Natural killer cell (primary cell): ENCODE data around the gene CYB561. TPM values are rescaled to one million over a fixed set of nuclear protein-coding genes. Genes with fewer than 3 reads are reported as not detected.

Source experiments
- ATAC-seq, 3 donors: fragments of 150-1000 bp in 2 of 3; fragments of 200-7000 bp in 1 of 3; cut with Tn5 transposase; 1 replicate in 1 of 3; 2 replicates in 2 of 3; pipeline ENCODE4 v1.10.0; 2021; ENCODE audit warnings: mild to moderate bottlenecking in 2 of 3, moderate library complexity in 2 of 3
- DNase-seq, 2 donors: peaks; one replicate each; pipeline versions ENCODE4 v3.0.0 to v3.0.0-alpha.2; 2013 to 2021; ENCODE audit warnings: mixed read lengths in 1 of 2
- H3K27ac ChIP-seq: one replicate; pipeline ENCODE4 v1.5.1; 2013; ENCODE audit warnings: mild to moderate bottlenecking, low read length
- H3K27me3 ChIP-seq: one replicate; pipeline ENCODE4 v1.6.1; 2013; ENCODE audit warnings: low read length; ENCODE audit not compliant: control insufficient read depth, insufficient read depth
- H3K36me3 ChIP-seq: one replicate; pipeline ENCODE4 v1.6.1; 2013; ENCODE audit warnings: low read length; ENCODE audit not compliant: control insufficient read depth, insufficient read depth
- H3K4me1 ChIP-seq: one replicate; pipeline ENCODE4 v1.6.1; 2013; ENCODE audit warnings: low read length; ENCODE audit not compliant: control insufficient read depth, insufficient read depth
- H3K4me3 ChIP-seq: one replicate; pipeline ENCODE4 v1.5.1; 2013; ENCODE audit warnings: low read length
- H3K9me3 ChIP-seq: one replicate; pipeline ENCODE4 v1.6.1; 2013; ENCODE audit warnings: low read length; ENCODE audit not compliant: control insufficient read depth, insufficient read depth
- H3K27ac Mint-ChIP-seq, 2 donors: one replicate each; pipeline ENCODE4 v1.8.0; 2022; ENCODE audit warnings: mild to moderate bottlenecking in 2 of 2, mixed read lengths in 2 of 2, moderate library complexity in 1 of 2
- H3K27me3 Mint-ChIP-seq, 2 donors: one replicate each; pipeline ENCODE4 v1.8.0; 2022; ENCODE audit warnings: low read depth in 2 of 2, mixed read lengths in 2 of 2
- H3K36me3 Mint-ChIP-seq: one replicate; pipeline ENCODE4 v1.8.0; 2022; ENCODE audit warnings: mixed read lengths
- H3K4me1 Mint-ChIP-seq, 2 donors: one replicate each; pipeline ENCODE4 v1.8.0; 2022; ENCODE audit warnings: mixed read lengths in 2 of 2
- H3K4me3 Mint-ChIP-seq: one replicate; pipeline ENCODE4 v1.8.0; 2022; ENCODE audit warnings: mild to moderate bottlenecking, moderate library complexity, mixed read lengths
- H3K9me3 Mint-ChIP-seq, 2 donors: one replicate each; pipeline ENCODE4 v1.8.0; 2022; ENCODE audit warnings: mixed read lengths in 2 of 2
- WGBS: methylation state at CpG from one replicate; pipeline ENCODE4 v1.1.7; 2013; ENCODE audit warnings: missing lambda C conversion rate; ENCODE audit not compliant: insufficient coverage; 5-methylcytosine and 5-hydroxymethylcytosine counted together
- intact Hi-C: fragments of 100-400 bp; cut with micrococcal nuclease; formaldehyde crosslinking; loops from one replicate; pipeline ENCODE4 v1.14.2; 2022
- total RNA-seq, 4 donors: library from RNA; stranded (reverse); fragments of 120-200 nt in 1 of 4; gene quantifications; one replicate each; pipeline versions ENCODE4 v1.2.3 to v1.2.4, GENCODE V29; 2013 to 2022
- TF ChIP-seq, protein P1 (sequence below): fragments of 200-600 bp; IDR thresholded peaks from one replicate; pipeline ENCODE4 v1.8.0; 2022; ENCODE audit warnings: antibody characterized with exemption

CYB561 gene
- total RNA-seq, 3 donors from 2014 or later (not counting 1 experiment from before 2014, with no cell fraction given): 16.3 to 19.3 (median 19.2) TPM

DNA sequence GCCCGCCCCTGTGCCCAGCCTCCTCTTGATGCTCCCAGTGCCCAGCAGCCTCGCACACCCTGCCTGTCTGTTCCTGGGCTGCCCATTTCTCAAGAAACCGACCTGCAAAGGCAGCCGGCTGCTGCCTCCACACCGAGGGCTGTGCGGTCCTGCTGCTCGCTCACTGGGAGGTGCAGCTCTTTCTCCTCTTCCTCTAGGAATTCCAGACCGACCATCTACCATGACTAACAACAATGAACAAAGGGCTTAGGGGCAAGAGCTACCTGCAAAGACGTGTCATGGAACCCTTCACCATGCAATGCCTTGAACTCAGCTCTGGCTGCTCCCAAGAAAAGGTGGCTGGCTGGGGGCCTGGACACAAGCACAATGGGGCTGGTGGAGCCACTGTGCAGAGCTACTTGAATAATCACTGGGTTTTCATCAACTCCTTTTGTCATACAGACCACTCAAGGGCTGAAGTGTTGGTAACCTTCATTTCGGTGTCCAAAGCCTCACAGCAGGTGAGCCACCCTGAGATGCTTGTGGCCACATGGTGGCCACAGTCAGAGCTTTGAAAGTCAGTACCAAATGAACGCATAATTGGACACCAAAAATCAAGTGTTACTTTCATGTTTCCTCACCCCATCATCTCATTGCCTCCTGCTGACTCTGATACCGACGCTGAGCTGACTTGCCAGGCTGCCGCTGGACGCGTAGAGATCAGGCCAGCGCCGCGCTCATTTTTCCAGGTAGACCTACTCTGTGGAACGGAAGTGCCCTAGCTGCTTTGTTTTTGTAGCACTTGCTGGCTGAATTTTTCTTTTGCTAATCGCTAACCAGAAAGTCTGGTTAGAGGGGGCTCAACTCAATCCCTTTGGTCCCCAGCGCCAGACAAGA lies 19.8 kb downstream of the CYB561 start:
- Histone ChIP-seq H3K4me3 (no peak overlapping the region), H3K4me1 (peaks cover 16% of the 10 kb centered on the region), H3K36me3 (peaks cover under 1% of the 10 kb centered on the region), H3K27me3 (no peaks in the 10 kb centered on the region), H3K9me3 (no peaks in the 10 kb centered on the region), H3K27ac (no peak overlapping the region)
- WGBS: 91% methylated on average over 21 of the region's 22 CpGs
- no peaks in the 10 kb centered on the region for H3K36me3 Mint-ChIP-seq
- H3K4me3 Mint-ChIP-seq: no peak overlapping the region
- peaks cover 2 to 10% of the 10 kb centered on the region in 2 donors for H3K4me1 Mint-ChIP-seq
- TF ChIP-seq, protein P1, sequence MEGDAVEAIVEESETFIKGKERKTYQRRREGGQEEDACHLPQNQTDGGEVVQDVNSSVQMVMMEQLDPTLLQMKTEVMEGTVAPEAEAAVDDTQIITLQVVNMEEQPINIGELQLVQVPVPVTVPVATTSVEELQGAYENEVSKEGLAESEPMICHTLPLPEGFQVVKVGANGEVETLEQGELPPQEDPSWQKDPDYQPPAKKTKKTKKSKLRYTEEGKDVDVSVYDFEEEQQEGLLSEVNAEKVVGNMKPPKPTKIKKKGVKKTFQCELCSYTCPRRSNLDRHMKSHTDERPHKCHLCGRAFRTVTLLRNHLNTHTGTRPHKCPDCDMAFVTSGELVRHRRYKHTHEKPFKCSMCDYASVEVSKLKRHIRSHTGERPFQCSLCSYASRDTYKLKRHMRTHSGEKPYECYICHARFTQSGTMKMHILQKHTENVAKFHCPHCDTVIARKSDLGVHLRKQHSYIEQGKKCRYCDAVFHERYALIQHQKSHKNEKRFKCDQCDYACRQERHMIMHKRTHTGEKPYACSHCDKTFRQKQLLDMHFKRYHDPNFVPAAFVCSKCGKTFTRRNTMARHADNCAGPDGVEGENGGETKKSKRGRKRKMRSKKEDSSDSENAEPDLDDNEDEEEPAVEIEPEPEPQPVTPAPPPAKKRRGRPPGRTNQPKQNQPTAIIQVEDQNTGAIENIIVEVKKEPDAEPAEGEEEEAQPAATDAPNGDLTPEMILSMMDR: no peak
- DNase-seq (peak in 1 of 2 donors; percentile 6), ATAC-seq (no peak)
- H3K9me3 Mint-ChIP-seq: no peaks in the 10 kb centered on the region
- intact Hi-C loops: loop anchor here (5.0 kb wide), 1 partner anchor 281 kb away; no protein-coding TSS in a partner anchor
- no peak overlapping the region for H3K27ac Mint-ChIP-seq
- H3K27me3 Mint-ChIP-seq: no peaks in the 10 kb centered on the region

DNA sequence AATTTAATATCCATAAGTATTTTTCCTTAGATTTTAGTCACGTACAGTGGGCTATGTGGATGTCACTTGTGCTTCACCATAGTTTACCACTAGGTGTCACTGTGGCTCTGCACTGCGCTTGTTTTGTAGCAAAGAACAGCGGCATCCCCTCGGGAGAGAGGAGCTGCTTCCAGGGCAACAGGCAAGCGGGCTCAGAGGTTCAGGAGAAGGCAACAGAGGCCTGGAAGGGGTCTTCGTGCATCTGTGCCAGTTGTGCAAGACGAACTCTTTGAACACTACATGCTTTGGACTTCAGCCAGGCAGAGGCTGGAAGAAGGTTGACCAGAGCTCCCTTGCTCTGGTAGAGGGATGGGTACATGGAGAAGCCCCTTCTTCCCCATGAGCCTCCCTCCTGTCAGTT lies 20.6 kb downstream of the CYB561 start:
- H3K36me3 Mint-ChIP-seq: no peaks in the 10 kb centered on the region
- no peaks in the 10 kb centered on the region for H3K9me3 Mint-ChIP-seq
- H3K4me3 Mint-ChIP-seq: no peak overlapping the region
- ATAC-seq: peak; percentile 78 to 97 (median 93)
- no peak overlapping the region for H3K27ac ChIP-seq
- 5% methylated on average over 7 of the region's 7 CpGs for WGBS
- DNase-seq: peak; percentile 57 to 89
- no peak overlapping the region for H3K4me3 ChIP-seq
- H3K27me3 Mint-ChIP-seq: no peaks in the 10 kb centered on the region
- H3K36me3 ChIP-seq: peaks cover 2% of the 10 kb centered on the region
- no peak overlapping the region for H3K27ac Mint-ChIP-seq
- H3K27me3 ChIP-seq: no peaks in the 10 kb centered on the region
- TF ChIP-seq, protein P1: peak; percentile 98
- intact Hi-C loops: loop anchor here (1.0 to 5.0 kb wide), 3 partner anchors 54 to 282 kb away; no protein-coding TSS in a partner anchor
- H3K4me1 Mint-ChIP-seq: peaks cover 6 to 13% of the 10 kb centered on the region in 2 donors
- H3K9me3 ChIP-seq: no peaks in the 10 kb centered on the region
- peaks cover 16% of the 10 kb centered on the region for H3K4me1 ChIP-seq

DNA sequence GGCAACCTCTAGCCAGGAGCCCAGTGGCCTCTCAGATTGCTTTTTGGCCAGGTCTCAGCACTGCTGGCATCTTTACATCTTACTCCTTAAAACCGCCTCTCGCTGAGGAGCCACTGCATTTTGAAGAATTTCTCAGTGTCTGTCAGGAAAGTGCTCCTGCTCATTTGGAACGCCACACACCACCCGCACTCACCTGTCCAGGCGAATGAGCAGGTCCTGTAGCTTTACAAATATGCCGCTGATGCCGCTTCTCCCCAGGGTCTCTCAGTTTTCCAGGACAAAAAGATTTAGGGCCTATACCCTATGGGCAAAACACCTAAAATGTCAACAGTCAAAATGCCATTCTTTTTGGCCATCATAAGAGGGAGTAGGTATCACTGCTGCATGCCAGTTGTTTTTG lies 22.1 kb downstream of the CYB561 start:
- Histone ChIP-seq H3K36me3 (peaks cover 2% of the 10 kb centered on the region), H3K4me1 (peaks cover 27% of the 10 kb centered on the region), H3K9me3 (no peaks in the 10 kb centered on the region), H3K27ac (no peak overlapping the region), H3K27me3 (no peaks in the 10 kb centered on the region), H3K4me3 (no peak overlapping the region)
- H3K36me3 Mint-ChIP-seq: no peaks in the 10 kb centered on the region
- H3K9me3 Mint-ChIP-seq: no peaks in the 10 kb centered on the region
- intact Hi-C loops: no loop called here
- ATAC-seq: no peak
- H3K27me3 Mint-ChIP-seq: no peaks in the 10 kb centered on the region
- 98% methylated on average over 7 of the region's 7 CpGs for WGBS
- DNase-seq: no peak
- TF ChIP-seq, protein P1: no peak
- peaks cover 16 to 22% of the 10 kb centered on the region in 2 donors for H3K4me1 Mint-ChIP-seq
- no peak overlapping the region for H3K27ac Mint-ChIP-seq
- H3K4me3 Mint-ChIP-seq: no peak overlapping the region
